Body of pancreas (tissue), 4 donors: Measurements from ENCODE around the gene SLC52A3. TPM values are rescaled to one million over a fixed set of nuclear protein-coding genes. Genes with fewer than 3 reads are reported as not detected.
"Not testable (repeated sequence)": the region's sequence is repeated elsewhere in the genome, so short reads cannot be mapped to it uniquely, and the experiment has no call there.

ENCODE experiments used
- ATAC-seq: fragments of 150-250 bp; one replicate; pipeline ENCODE4 v1.9.1; 2016
- DNase-seq, 4 donors: peaks; one replicate each; pipeline ENCODE4 v3.0.0-alpha.2; 2019
- H3K27ac ChIP-seq, 4 donors: fragments of 200-600 bp; sonication (generic); 1 replicate in 3 of 4; 2 replicates in 1 of 4; pipeline versions ENCODE4 v1.5.1 to v1.6.1; 2016 to 2019; ENCODE audit warnings: mild to moderate bottlenecking in 1 of 4, mixed read lengths in 1 of 4, moderate library complexity in 1 of 4
- H3K27me3 ChIP-seq, 2 donors: fragments of 200-600 bp; sonication (generic); one replicate each; pipeline ENCODE4 v1.6.0; 2016; ENCODE audit warnings: mild to moderate bottlenecking in 1 of 2
- H3K36me3 ChIP-seq, 2 donors: fragments of 200-600 bp; sonication (generic); replicated peaks in 1 of 2; 2 replicates each; pipeline ENCODE4 v1.5.1; 2016; ENCODE audit warnings: low read depth in 2 of 2; ENCODE audit not compliant: insufficient read depth in 1 of 2
- H3K4me1 ChIP-seq: fragments of 200-600 bp; sonication (generic); one replicate; pipeline ENCODE4 v1.6.0; 2016
- H3K4me3 ChIP-seq, 2 donors: fragments of 200-600 bp; sonication (generic); 1 replicate in 1 of 2; 2 replicates in 1 of 2; pipeline ENCODE4 v1.5.1; 2016 to 2019
- H3K9me3 ChIP-seq, 3 donors: fragments of 200-600 bp; sonication (generic); 1 replicate in 2 of 3; 2 replicates in 1 of 3; pipeline ENCODE4 v1.5.1; 2016
- CTCF ChIP-seq, 7 experiments: fragments of 450-650 bp in 4 of 7; fragments of 200-600 bp in 3 of 7; sonication (generic) in 3 of 7; IDR thresholded peaks; one replicate each; pipeline ENCODE4 v1.5.1; 2016 to 2019; ENCODE audit warnings: antibody characterized with exemption in 7 of 7
- POLR2A ChIP-seq, 3 donors: fragments of 450-650 bp; IDR thresholded peaks; one replicate each; pipeline ENCODE4 v1.6.1; 2016; ENCODE audit warnings: antibody characterized with exemption in 3 of 3, mild to moderate bottlenecking in 2 of 3
- WGBS, 2 donors: methylation state at CpG; one replicate each; pipeline ENCODE4 v1.1.5; 2017; 5-methylcytosine and 5-hydroxymethylcytosine counted together
- intact Hi-C: fragments of 100-400 bp; cut with DNase I; formaldehyde crosslinking; loops from one replicate; pipeline ENCODE4 v1.15.1; 2023
- total RNA-seq, 2 donors: library from RNA; depleted of rRNA; stranded (reverse); fragments of >200 nt; gene quantifications; one replicate each; pipeline ENCODE4 v1.1.0, GENCODE V29; 2016

SLC52A3 gene
- total RNA-seq, 2 donors from 2014 or later: 0.33 to 1.3 TPM

GRCh38 chr20:805713-806112, 37.4 kb upstream of the SLC52A3 start:
- Histone ChIP-seq H3K36me3 (no peaks in the 10 kb centered on the region), H3K9me3 (no peaks in the 10 kb centered on the region), H3K27ac (no peak overlapping the region), H3K4me3 (no peak overlapping the region), H3K27me3 (peaks cover 0 to 5% of the 10 kb centered on the region in 2 donors), H3K4me1 (no peaks in the 10 kb centered on the region)
- intact Hi-C loops: no loop called here
- DNase-seq (no peak), ATAC-seq (no peak)
- 23 to 26% methylated on average over 1 of the region's 1 CpG for WGBS, 2 donors
- no peak for TF ChIP-seq POLR2A (IDR thresholded peaks at IDR 0.05)
- no peak for TF ChIP-seq CTCF (IDR thresholded peaks at IDR 0.05)

- DNase-seq (no peak), ATAC-seq (no peak)
These were observed 33.4 kb upstream of the SLC52A3 start for GRCh38 chr20:801678-802077.

GRCh38 chr20:800026-800425, 31.7 kb upstream of the SLC52A3 start:
- H3K4me1 ChIP-seq, H3K27me3 ChIP-seq, H3K4me3 ChIP-seq, H3K36me3 ChIP-seq, ATAC-seq, intact Hi-C loops, H3K9me3 ChIP-seq, DNase-seq, H3K27ac ChIP-seq: not testable (repeated sequence)
- WGBS, 2 donors: 69 to 81% methylated on average over 7 of the region's 7 CpGs

More at GRCh38 chr20:801678-802077, 33.4 kb upstream of the SLC52A3 start:
- 77 to 90% methylated on average over 3 of the region's 3 CpGs for WGBS, 2 donors
- no peaks in the 10 kb centered on the region for H3K27me3 ChIP-seq
- no peaks in the 10 kb centered on the region for H3K4me1 ChIP-seq
- intact Hi-C loops: no loop called here
- no peaks in the 10 kb centered on the region for H3K9me3 ChIP-seq
- H3K27ac ChIP-seq: no peak overlapping the region
- TF ChIP-seq POLR2A (IDR thresholded peaks at IDR 0.05): no peak
- no peak for TF ChIP-seq CTCF (IDR thresholded peaks at IDR 0.05)
- no peaks in the 10 kb centered on the region for H3K36me3 ChIP-seq
- no peak overlapping the region for H3K4me3 ChIP-seq

- H3K27ac ChIP-seq, intact Hi-C loops, DNase-seq, H3K36me3 ChIP-seq, H3K27me3 ChIP-seq, H3K4me1 ChIP-seq, H3K9me3 ChIP-seq, H3K4me3 ChIP-seq, ATAC-seq: not testable (repeated sequence)
- WGBS, 2 donors: 44 to 46% methylated on average over 5 of the region's 5 CpGs
These were observed 30.4 kb upstream of the SLC52A3 start for GRCh38 chr20:798746-799145.

- H3K36me3 ChIP-seq: no peaks in the 10 kb centered on the region
- intact Hi-C loops: no loop called here
- no peak overlapping the region for H3K27ac ChIP-seq
- H3K4me3 ChIP-seq: no peak overlapping the region
- no peak for ATAC-seq
- peaks cover 0 to 5% (median 0%) of the 10 kb centered on the region in 3 donors for H3K9me3 ChIP-seq
- DNase-seq: no peak
- no peaks in the 10 kb centered on the region for H3K27me3 ChIP-seq
- TF ChIP-seq CTCF (IDR thresholded peaks at IDR 0.05) (no peak), POLR2A (IDR thresholded peaks at IDR 0.05) (no peak)
- 63 to 68% methylated on average over 3 of the region's 3 CpGs for WGBS, 2 donors
- no peaks in the 10 kb centered on the region for H3K4me1 ChIP-seq
These were observed 28.6 kb upstream of the SLC52A3 start for GRCh38 chr20:796921-797320.

- ATAC-seq (no peak), DNase-seq (no peak)
- H3K4me1 ChIP-seq: no peaks in the 10 kb centered on the region
- TF ChIP-seq POLR2A (IDR thresholded peaks at IDR 0.05) (no peak), CTCF (IDR thresholded peaks at IDR 0.05) (no peak)
- no peaks in the 10 kb centered on the region for H3K36me3 ChIP-seq
- no peaks in the 10 kb centered on the region for H3K27me3 ChIP-seq
- H3K9me3 ChIP-seq: peaks cover 0 to 7% (median 0%) of the 10 kb centered on the region in 3 donors
- intact Hi-C loops: no loop called here
- H3K27ac ChIP-seq: no peak overlapping the region
- 83 to 91% methylated on average over 18 of the region's 18 CpGs for WGBS, 2 donors
- H3K4me3 ChIP-seq: no peak overlapping the region
These were observed 23.9 kb upstream of the SLC52A3 start for GRCh38 chr20:792248-792647.
